HFF-Myc (cell line): ENCODE results near the gene TJAP1.

Experiments used
- DNase-seq: peaks from one replicate; pipeline ENCODE4 v3.0.0-alpha.2; 2011; ENCODE audit warnings: low read depth; ENCODE audit errors: extremely low read depth
- H3K4me3 ChIP-seq: replicated peaks from 2 replicates; pipeline ENCODE4 v1.5.1; 2011; ENCODE audit warnings: low read depth, mild to moderate bottlenecking, control low read depth, low read length
- TF ChIP-seq, protein P1 (sequence below): IDR thresholded peaks from 2 replicates; pipeline ENCODE4 v1.5.1; 2012; ENCODE audit warnings: mild to moderate bottlenecking, low read depth, low read length, control low read depth; ENCODE audit errors: missing control alignments

Gene TJAP1

DNA sequence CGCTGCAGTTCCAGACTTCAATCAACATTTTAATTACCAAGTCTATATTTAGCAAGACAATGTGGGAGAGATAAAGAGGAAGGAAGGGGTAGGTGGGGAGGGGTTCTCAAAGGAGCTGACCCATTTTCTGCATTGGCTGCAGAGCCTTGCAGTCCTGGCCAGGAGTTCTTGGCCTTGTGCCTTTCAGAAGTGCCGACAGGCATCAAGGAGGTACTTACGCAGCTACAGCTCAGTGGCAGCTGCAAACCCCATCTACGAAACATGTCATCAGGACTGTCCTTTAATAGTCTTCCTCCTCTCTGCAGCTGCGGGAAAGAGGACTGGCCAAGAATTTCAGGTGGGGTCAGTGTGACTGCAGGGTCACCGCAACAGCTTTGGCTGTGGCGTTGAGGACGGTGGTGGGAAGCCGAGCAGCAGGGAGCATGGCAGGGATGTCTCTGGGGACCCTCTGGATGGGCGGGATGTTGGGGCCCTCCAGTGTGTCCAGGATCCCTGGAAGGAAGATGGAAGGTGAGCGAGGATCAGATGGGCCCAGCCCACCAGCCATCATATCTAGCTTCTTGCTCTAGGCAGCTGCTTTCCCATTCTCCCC is 34.5 kb downstream of the TJAP1 start:
- H3K4me3 ChIP-seq = no peak overlapping the region
- no peak for DNase-seq
- TF ChIP-seq, protein P1, sequence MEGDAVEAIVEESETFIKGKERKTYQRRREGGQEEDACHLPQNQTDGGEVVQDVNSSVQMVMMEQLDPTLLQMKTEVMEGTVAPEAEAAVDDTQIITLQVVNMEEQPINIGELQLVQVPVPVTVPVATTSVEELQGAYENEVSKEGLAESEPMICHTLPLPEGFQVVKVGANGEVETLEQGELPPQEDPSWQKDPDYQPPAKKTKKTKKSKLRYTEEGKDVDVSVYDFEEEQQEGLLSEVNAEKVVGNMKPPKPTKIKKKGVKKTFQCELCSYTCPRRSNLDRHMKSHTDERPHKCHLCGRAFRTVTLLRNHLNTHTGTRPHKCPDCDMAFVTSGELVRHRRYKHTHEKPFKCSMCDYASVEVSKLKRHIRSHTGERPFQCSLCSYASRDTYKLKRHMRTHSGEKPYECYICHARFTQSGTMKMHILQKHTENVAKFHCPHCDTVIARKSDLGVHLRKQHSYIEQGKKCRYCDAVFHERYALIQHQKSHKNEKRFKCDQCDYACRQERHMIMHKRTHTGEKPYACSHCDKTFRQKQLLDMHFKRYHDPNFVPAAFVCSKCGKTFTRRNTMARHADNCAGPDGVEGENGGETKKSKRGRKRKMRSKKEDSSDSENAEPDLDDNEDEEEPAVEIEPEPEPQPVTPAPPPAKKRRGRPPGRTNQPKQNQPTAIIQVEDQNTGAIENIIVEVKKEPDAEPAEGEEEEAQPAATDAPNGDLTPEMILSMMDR = no peak

DNA sequence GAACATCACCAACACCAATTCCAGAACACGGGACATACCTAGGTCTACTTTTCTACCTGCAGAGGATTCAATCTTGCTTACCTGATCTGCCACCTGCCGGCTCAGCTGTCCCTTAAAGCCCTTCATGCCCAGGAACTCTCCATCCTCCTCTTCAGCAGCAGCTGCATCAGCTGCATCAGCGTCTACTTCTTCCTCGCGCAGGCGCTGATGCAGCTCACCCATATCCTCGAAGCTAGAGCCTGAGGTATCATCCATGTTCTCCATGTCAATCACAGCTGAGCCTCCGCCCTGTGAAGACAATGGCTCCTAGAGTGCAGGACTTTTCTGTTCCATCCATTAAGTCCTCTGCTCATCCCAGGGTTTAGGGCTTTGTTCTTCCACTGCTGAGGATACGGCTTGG is 38.4 kb downstream of the TJAP1 start:
- TF ChIP-seq, protein P1 = no peak
- peak overlapping the region; percentile 99 for H3K4me3 ChIP-seq
- DNase-seq = no peak

DNA sequence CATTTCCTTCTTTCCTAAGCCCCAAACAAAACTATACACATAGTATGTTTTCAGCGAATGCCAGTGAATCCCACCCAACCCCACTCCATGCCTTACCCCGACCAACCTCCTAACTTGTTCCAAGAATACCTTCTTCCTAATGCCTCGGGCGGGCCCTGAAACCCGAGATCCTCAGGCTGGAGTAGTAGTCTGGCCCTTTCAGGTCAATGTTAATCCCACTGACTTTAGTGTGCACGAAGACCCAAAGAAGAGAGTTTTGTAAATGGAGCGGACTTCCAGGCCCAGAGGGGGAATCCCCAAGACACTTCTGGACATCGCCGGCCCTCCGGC is 39.0 kb downstream of the TJAP1 start:
- H3K4me3 ChIP-seq = peak overlapping the region; percentile 99
- no peak for DNase-seq
- TF ChIP-seq, protein P1 = no peak

DNA sequence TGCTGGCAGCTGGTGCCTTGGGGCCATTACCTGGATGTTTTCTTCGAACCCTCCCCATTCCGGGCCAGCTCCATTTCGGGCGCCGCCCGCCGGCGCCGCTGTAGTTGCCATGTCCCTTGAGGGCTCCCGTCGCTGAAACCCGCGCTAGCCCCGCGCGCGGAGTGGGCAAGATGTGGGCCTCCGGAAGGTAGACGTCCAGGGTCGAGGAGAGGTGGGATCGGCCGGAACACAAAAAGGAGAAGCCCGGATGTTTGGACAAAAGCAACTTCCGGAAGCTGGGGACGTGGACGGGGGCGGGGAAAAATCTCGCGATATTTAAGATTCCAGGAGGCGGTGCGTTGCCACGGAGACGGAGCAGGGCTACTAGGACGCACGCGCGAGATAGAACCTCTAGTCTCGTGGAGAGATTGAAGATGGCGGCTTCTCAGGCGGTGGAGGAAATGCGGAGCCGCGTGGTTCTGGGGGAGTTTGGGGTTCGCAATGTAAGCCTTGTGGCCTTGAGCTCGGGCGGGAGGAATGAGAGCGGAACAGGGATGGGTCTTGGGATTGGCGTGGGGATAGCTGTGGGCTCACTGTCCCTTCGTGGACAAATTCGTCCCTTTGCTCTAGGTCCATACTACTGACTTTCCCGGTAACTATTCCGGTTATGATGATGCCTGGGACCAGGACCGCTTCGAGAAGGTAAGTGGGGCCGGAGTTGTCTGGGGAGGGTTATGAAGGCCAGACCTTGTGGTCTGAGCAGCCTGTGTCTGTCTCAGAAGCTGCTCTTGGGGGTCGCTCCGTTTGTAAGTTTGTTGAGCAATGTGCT is 39.5 kb downstream of the TJAP1 start, which contains the start of the genes POLR1C and YIPF3:
Gene POLR1C (plus strand): TSS at position 393 of the 808 bp plus-strand sequence. CDS start 21 bp downstream, at position 414.
Gene YIPF3 (minus strand): TSS at position 230 of the 808 bp plus-strand sequence. CDS start 119 bp downstream, at position 111.
- peak within 1 kb of the TSS; percentile 99 for H3K4me3 ChIP-seq
- DNase-seq = peak; percentile 96
- TF ChIP-seq, protein P1 = no peak

DNA sequence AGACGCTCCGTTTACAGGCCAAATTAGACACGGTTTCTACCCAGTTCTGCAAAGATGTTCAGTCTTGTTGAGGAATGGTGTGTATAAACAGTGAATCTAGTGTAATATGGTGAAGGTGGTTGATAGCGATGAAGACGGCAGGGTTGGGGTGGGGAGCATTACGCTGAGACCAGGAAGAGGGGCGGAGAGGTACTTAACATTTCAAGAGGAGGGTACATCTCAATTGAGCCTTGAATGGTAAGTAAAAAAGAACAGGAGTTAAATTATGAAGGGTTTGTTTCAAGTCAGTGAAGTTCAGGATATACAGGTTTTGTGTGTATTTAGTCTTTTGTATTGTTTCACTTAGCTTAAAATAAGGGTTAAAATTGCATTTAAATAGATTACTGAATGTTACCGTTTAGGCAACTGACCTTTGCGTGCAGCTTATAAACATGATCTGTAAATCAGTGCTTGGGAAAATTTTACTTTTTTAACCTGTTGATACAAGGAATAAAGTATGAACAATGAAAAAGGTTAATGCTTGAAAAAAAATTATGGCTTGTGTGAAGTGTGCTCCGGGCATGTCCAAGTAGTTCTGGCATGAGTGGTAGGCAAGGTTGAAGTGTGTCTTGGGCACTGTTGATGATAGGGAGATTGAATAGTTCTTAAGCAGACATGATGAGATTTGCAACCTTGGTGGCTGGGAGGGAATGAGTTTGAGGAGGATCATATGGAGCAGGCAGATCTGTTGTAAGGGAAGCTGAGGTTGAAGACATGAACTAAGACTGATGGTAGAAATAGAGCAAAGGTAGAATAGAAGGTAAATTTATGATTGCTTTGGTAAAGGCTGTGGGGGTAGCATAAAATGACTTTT is 40.4 kb downstream of the TJAP1 start:
- DNase-seq = no peak

DNA sequence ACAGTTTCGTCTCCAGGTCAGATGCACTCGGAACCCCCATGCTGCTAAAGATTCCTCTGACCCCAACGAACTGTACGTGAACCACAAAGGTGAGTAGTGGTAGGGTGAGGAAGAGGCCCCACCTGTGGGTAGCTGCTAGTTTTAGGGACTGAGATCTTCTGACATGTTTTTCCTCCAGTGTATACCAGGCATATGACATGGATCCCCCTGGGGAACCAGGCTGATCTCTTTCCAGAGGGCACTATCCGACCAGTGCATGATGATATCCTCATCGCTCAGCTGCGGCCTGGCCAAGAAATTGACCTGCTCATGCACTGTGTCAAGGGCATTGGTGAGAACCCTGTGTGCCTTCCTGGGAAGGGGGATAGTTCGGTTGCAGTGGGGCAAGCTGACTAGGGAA is 42.7 kb downstream of the TJAP1 start:
- TF ChIP-seq, protein P1 = no peak
- DNase-seq = no peak
- no peak overlapping the region for H3K4me3 ChIP-seq

More for the DNA sequence above, 40.4 kb downstream of the TJAP1 start:
- TF ChIP-seq, protein P1 = no peak
- peak overlapping the region; percentile 99 for H3K4me3 ChIP-seq
